NCI-H2171 treated with DMSO at 0.1 percent for 48 hours (cell line): ENCODE measurements around the gene BTAF1.
"Not testable (repeated sequence)": the region's sequence is repeated elsewhere in the genome, so short reads cannot be mapped to it uniquely, and the experiment has no call there.

Source experiments
- DNase-seq: peaks from one replicate; lab custom pipeline; 2025; lab: John Stamatoyannopoulos, UW

BTAF1 gene

DNA sequence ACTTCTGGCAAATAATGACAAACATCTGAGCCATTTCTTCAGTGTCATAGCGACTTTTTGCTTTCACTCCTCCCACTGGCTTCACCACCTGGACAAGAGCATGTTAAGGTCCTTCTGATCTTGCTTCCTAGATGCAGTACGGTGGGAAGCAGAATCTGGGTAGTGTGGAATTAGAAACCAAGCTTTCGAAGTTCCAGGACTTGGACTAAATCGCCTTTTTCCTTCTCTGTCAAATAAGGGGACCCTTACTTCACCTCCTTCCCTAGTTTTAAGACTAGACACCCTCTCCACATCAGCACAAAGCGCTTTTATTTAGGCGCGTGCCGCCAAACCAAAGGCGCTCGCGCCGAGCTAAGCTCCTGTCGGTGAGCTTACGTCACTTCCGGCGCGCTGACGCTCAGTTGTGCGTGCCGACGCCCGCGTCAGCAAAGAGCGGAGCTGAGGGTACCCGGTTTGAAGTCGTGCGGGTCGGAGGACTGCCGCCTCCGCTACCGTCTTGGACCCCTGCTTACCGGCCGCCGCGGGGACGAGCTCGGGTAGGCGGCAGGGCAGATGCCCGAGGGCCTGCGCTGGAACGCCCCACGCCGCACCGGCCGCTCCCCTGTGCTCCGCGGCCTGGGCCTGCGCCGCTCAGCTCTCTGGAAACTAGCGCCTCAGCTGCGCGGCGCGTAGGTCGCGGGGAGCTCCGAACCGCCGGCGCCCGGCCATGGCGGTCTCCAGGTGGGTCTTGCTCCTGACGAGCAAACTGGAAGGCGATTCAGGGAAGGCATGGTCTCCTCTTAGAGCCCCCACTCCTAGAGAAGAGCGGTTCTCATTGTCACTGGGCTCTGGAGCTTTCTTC is at the start of gene BTAF1:
Gene BTAF1, plus strand, starts transcription at position 400 of the 841 bp plus-strand sequence. Its CDS starts 307 bp downstream, at position 707.
- peak; percentile 84 for DNase-seq

DNA sequence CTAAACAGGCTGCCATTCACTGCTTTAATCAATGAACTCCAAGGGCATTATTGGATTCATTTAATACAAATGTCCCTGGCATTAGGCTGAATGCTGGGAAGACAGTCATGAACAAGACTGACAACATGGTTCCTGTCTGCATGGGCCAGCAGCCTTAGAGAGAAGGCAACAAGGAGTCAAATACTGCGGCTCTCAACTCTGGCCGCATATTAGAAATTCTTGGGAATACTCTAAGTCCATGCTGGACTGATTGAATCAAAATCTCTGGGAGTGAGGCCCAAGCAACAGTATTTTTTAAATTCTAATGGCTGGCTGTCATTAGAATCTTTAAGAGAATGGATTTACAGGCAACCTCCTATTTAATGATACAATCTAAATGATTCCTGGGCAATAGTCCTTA is 48.4 kb upstream of the BTAF1 start:
- no peak for DNase-seq

DNA sequence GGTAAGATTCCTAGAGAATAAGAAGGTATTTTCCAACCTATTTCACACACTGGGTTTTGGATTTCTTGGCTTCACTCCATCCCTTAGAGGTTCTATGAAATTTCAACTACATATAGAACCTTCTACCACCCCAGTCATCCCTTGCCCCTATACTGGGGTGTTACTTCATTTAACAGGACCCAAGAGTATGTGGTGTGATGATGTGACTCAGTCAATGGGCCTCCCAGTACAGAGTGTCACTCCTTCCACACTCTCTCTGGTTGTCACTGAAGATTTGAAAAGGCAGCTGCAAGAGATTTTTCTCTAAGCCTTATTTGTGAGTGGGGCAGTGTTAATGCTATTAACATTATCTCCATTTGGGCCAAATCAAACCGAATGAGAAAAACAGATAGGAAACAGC is 47.8 kb upstream of the BTAF1 start:
- DNase-seq = no peak

DNA sequence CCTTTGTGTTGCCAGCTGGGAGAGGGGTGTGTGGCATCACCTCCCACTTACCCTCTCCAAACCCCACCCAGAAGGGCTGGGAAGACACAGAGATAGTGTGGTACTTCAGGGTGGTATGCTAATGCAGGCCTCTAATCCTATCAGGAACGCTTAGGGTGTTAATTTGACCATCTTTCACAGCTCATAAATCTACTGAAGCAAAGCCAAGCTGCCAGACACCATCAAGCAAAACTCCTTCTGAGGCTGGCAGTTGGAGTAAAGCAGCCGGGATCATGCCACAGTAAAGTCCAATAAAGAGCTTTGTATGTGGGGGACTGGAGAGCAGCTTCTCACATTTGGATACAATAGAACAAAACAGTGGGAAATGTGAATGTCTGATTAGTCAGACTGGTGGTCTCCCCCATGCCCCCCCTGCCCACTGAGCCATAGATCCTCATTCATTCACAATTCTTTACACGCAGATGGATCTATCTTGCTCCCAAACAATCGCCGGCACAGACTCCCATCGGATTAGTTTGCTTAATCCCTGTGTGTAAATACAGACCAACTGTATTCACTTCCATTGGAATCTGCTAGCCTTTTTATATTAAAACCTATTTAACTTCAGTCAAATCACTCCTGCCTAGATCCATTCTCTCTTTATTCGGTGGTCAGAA is 43.9 kb upstream of the BTAF1 start:
- DNase-seq = no peak

DNA sequence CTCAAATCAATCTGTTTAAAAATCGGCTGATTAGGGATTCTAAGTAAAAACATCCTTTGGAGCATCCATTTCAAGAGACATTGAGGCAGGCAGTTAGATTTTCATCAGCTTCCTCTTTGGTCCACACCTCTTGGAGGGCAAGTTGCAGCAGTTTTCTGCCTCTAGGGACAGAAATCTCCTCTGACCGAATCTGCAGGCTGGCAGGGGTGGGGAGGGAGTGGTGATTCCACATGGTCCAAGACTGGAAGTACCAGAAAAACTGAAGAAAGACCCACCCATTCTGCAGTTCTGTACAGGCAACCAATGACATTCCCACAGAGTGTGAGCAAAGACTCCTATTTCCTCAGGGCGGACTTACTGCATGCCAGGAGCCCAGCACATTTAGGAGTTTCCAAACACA is 43.3 kb upstream of the BTAF1 start:
- no peak for DNase-seq

DNA sequence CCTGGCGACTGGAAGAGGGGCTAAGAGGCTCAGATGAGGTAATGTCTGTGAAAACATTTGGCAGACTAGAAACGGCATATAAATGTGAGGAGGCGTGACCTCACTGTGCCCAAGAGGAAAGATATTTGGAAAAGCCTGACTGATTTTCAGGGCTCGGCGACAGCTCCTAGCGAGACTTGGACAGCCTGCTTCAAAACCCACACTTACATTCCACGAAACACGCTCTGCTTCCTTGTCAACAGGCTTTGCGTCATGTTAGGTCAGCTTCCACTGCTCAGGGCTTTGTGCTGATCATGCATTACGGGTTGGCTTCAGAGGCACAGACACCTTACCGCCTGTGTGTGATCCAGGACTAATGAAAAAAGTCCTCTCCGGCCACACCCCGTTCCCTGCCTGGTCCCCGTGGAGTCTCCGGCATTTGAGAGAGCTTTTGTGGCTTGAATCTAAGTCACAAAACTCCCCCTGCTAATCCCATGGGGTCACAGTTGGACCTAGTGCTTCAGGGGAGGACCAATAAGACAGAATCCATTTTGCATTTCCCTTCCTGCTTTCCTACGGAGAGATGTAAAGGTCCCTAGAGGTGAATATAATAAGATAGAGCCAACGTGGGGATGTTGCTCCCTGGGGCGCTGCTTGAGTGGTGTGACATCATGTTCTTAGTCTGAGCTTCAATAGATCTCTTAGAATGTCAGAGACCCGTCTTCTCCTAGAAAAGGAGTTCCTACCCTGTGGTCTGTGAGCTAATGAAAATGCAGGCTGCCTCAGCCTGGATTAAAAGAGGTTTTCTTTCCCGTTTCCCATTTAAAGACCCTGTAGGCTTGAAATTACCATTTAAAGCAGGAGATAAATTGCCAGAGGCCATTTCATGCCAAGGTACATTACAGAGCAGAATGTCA is 39.8 kb upstream of the BTAF1 start:
- no peak for DNase-seq

DNA sequence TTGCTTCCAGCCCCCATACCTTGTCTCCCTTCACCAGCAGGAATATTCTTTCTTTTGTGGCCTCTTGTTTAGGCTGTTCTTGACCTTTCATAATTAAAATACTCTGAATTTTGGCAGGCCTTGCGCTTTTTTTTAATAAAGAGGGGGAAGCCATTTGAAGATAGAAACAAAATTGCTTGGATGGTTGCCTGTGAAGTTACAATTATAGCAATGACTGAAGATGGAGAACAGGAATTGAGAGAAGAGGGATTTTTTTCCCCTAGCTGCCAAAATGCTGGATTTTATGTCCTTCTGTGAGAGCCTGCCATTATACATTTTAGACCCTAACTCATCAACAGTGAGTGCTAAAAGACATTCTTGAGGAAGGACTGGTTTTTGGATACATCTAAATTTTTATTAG is 39.0 kb upstream of the BTAF1 start:
- DNase-seq = no peak

DNA sequence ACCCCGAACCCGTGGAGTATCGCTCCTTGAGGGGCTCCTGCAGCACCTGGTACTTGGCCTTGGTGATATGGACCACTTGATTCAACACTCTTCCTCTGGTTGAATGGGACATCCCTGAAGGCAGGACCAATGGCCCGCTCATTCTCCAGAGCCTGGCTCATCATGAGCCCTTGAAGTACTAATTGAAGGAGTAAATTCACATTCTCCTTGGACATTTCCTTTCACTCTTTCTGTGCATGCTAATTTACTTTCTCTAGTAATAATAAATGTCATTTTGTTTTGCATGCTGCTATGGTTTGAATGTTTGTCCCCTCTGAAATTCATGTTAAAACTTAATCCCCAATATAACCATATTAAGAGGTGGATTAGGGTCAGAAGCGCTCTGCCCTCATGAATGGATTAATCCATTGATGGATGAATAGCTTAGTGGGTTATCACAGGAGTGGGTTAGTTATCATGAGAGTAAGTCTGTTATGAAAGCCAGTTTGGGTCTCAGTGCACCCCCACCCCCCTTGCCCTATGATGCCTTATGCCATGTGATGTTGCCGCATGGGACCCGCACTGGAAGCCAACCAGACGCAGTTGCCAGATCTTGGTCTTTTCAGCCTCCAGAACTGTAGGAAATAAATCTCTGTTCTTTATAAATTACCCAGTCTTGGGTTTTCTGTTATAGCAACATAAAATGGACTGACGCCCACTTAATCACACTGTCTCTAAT is 38.0 kb upstream of the BTAF1 start:
- no peak for DNase-seq

DNA sequence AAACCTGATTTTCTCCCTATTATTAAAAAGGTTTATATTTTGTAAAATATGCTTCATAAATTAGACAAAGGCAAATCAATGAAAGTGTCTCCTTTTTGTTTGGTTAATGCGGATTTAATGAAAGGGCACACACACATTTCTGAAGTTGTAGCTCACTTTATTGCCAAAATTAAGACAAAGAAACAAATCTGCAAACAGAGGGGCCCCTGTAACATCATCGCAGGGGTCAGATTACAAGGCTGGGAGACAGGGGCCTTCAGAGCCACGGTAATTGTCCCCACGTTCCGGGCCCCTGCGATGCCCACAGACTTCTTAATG is 36.7 kb upstream of the BTAF1 start:
- no peak for DNase-seq

DNA sequence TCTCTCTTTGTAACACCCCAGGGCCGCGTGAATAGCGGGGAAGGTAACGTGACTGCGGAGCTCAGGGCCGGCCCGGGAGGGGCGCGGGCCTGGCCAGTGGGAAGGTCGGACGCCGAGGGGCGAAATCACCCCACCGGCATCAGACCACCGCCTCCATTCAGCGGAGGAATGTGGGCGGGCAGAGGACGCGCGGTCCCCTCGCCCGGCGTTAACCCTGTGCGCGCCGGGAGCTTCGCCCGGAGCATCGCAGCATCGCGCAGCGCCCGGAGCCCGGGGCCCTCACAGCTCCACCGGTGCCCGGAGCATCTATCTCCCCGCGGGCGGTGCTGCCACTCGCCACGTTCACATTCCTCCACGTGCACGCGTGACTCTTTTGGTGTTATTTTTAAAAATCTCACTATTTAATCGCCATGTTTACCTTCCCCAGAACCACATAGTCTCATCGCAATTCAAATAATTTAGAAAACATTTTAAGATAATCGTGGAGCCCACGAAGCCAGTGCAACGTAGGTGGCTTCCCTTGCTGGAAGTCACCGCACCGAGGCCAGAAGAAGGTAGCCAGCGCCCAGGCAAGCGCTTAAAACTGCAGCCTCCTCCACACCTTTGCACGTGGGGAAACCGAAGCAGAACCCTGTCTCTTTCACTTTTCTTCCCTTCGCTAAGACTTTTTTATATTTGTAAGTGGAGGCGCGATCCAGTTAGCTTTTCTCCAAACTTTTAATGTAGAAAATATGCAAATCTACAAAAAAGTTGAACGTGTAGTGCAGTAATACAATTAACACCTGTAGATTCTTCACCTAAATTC is 36.1 kb upstream of the BTAF1 start:
- no peak for DNase-seq

DNA sequence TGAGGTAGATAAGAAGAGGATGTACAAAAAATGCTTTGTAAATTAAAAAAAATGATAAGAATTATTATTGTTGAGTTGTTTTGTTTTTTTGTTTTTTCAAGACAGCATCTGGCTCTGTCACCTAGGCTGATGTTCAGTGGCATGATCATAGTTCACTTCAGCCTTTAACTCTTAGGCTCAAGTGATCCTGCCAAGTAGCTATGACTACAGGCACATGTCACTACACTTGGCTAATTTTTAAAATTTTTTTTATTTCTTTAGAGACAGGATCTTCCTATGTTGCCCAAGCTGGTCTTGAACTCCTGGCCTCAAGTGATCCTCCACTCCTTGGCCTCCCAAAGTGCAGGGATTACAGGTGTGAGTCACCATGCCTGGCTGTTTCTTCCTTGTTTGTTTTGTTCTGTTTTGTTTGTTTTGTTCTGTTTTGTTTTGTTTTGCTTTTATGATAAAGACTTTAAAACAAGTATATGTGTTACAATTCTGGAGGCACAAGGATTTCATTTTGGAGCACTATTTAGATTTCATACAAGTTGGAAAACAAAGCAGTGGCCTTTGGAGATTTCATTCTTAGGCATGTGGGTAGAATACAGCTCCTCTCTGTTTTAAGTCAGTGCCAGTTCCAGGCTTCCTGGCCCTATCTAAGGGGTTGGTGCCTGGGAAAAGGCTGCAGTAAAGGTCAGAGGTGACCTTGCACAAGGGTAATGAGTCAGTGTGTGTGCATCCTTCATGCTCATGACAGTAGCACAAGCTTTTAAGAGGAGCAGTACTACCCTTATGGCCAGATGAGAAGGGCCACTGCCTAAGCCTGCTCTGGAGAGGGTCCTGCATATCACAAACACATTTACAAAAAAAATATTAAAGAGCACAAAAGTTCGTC is 32.2 kb upstream of the BTAF1 start:
- no peak for DNase-seq

DNA sequence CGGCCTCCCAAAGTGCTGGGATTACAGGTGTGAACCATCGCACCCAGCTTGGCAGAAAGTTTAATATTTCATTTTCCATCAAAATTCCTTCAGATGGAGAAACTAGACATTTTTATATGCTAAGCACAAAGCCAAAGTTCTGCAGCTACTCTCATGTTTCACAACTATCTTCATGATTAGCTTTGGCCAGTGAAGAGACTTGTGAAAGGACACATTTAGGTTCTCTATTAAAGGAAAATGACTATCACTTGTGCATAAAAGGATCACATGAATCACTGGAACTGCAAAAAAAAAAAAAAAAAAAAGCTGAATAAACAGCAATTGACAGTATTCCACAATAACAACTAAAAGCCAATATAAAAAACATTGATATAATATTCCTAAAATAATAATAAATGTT is 30.5 kb upstream of the BTAF1 start:
- DNase-seq = no peak

DNA sequence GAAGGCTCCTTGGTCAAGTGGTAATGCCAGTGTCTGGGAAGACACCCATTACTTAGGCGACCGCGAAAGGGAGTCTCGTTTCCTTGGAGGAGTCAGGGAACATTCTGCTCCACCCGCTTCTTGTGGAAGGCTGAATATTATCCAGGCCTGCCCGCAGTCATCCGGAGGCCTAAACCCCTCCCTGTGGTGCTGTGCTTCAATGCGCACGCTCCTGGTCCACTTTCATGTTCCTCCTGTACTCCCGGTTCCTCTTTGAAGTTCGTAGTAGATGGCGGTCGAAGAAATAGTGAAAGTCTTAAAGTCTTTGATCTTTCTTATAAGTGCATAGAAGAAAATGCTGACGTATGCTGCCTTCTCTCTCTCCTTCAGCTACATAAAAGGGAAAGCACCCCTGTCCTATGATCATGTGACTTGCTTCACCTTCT is 29.3 kb upstream of the BTAF1 start:
- not testable (repeated sequence) for DNase-seq

DNA sequence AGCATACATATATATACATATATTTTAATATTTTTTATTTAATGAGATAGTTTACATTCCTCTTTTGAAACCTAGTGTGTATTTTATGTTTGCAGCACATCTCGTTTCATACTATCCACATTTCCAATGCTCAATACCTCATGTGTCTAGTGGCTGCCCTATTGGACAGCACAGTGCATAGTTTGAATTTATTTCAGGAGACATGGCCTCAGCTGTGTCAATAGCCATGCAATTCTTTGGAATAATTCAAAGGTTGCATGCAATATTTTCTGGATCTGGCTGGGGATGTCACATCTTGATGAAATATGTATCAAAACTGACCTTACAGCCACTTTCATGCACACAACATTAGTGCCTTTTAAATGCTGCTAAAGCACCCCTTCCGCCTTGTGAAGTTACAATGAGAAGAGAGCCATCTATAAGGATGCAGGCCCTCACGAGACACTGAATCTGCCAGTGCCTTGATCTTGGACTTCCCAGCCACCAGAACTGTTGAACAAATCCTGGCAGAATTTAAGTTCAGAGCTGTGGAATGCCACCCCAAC is 27.3 kb upstream of the BTAF1 start:
- no peak for DNase-seq

DNA sequence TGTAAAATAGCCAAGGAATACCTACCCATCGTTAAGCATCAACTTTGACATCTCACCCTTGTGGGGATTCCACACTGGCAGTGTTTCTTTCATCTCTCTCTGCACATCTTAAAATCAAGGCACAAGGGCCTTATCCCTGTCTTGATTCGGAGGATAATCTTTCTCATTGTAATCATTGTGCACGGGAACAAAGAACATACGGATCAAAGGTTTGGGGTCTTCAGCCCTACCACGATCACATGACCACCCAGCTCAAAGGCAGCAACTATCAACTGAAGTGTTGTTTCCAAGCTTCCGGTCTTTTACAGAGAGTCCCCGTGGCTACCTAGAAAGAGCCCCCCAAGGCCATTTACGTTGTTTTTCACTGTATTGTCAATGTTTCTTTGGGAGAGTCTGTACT is 26.1 kb upstream of the BTAF1 start:
- DNase-seq = no peak

DNA sequence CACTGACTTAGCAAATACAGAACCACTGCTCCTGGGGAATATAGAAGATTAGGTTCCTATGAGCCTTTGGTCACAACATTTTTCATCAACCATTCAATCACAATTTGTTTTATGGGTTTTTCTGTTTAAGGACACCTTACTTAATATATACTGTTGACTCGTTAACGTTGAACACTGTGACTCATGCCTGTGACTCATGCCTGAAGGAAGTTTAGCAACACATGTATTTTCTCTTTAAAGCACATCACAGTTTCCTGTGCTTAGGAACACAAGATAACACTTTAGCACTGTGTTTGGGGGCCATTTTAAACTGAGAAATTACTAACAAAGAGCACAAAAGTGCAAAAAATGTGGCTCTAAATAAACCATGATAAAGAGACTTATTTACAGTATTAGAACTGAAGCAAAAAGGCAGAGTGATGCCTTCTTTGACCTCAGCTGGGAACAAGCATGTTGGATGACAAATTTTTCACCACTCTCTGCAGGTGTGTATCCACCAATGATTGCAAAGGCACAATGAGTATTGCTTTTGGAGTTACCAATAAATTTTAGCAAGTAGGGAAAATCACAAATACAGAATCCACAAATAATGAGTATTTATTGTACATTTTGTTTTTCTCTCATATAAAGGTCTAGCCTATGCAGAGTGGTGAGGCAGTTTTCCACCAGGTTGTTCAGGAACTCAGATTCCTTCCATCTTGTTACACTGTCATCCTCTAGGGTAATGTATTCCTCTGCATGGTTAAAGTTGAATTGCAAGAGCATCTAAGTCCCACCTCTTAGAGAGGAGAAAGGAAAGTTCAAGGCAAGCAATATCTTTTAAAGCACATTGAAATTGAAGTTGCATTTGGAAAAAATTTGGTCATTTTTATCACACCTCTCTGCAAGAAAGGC is 21.5 kb upstream of the BTAF1 start:
- no peak for DNase-seq

DNA sequence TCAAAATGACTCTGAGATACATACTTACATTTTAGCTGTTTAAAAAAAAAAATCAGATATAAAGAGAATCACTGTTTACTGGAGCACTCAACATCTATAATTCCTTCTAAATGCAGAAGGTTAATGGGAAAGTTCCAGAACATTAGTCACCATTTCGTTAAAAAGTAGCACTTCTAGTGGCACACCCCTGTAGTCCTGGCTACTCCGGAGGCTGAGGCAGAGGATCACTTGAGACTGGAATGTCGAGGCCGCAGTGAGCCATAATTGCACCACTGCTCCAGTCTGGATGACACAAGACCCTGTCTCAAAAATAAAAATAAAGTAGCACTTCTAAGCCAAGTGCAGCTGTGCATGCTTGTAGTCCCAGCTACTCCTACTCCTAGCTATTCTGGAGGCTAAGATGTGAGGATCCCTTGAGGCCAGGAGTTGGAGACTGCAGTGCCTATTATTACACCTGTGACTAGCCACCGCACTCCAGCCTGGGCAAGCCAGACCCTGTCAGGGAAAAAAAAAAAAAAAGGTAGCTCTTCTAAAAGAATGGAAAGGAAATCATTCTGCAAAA is 16.5 kb upstream of the BTAF1 start:
- no peak for DNase-seq

DNA sequence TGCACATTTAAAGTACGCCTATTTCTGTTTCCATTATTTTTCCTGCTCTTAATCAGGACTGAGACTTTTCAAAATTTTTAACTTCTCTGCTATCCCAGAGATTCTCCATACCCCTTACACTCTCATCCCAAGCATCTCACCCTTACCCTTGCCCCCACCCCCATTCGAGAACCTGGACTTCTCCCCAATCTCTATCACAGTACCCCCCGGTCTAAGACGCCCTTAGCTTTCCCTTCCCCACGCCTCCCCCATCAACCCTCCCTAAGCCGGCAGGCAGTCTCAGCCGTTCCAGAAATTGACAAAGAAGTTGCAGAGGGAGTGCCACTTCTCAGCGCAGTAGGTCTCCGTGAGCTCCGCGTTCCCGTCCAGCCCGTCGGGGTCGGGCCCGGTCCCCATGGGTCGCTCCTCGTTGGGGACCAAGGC is 15.6 kb upstream of the BTAF1 start:
- no peak for DNase-seq
